K562 (cell line): ENCODE data around the gene CAMK2G. TPM values are rescaled to one million over a fixed set of nuclear protein-coding genes. Genes with fewer than 3 reads are reported as not detected.
A peak's percentile ranks its signal among the peaks of the same experiment; 100 is the strongest.

Experiments
- BCOR ChIP-seq: fragments of 450-650 bp; IDR thresholded peaks from 2 replicates; pipeline ENCODE4 v1.6.1; 2016
- DDX20 ChIP-seq: fragments of 450-650 bp; IDR thresholded peaks from 2 replicates; pipeline ENCODE4 v1.6.1; 2016; ENCODE audit warnings: missing genetic modification characterization, low read depth, mild to moderate bottlenecking, missing compliant biosample characterization, moderate library complexity
- HNRNPL ChIP-seq: fragments of 200-400 bp; formaldehyde crosslinking; IDR thresholded peaks from 2 replicates; pipeline ENCODE4 v1.6.1; 2017; ENCODE audit warnings: low read depth, mild to moderate bottlenecking, low read length
- NBN ChIP-seq: fragments of 450-650 bp; IDR thresholded peaks from 2 replicates; pipeline ENCODE4 v1.6.1; 2016; ENCODE audit warnings: low read depth, mild to moderate bottlenecking
- PHF21A ChIP-seq: fragments of 450-650 bp; IDR thresholded peaks from 2 replicates; pipeline ENCODE4 v1.6.1; 2017; ENCODE audit warnings: low read depth, borderline replicate concordance
- PML ChIP-seq: IDR thresholded peaks from 2 replicates; pipeline ENCODE4 v1.6.1; 2012; ENCODE audit warnings: low read length, inconsistent platforms
- SAP30 ChIP-seq: fragments of 200-600 bp; sonication (generic); IDR thresholded peaks from 2 replicates; pipeline ENCODE4 v1.6.1; 2012; ENCODE audit warnings: borderline replicate concordance, low read depth, mild to moderate bottlenecking, moderate library complexity, low read length, control low read depth, inconsistent platforms; ENCODE audit not compliant: insufficient read depth, poor library complexity, severe bottlenecking
- SRF ChIP-seq, 2 experiments: fragments of 250-450, 450-650 bp in 1 of 2; sonication (Bioruptor Pico) in 1 of 2; sonication (generic) in 1 of 2; formaldehyde crosslinking; IDR thresholded peaks; 2 replicates each; pipeline versions ENCODE4 v1.5.0 to v1.5.1; 2020 to 2022; ENCODE audit warnings: mild to moderate bottlenecking in 1 of 2, missing genetic modification reagents in 1 of 2
- polyA plus RNA-seq, 8 experiments: library from polyadenylated mRNA; depleted of rRNA in 4 of 8; stranded (reverse) in 5 of 8; unstranded in 3 of 8; fragments of >200 nt; fragmentation: Nextera tagmentation in 2 of 8; fragmentation: Illumina TruSeq in 1 of 8; extraction: Ambion mirVana in 2 of 8; extraction: Trizol in 1 of 8; gene quantifications; 2 replicates each; pipeline versions ENCODE4 v1.2.1 to v1.2.3, GENCODE V29; 2011 to 2014; ENCODE audit warnings: inconsistent platforms in 1 of 8, missing spikeins in 1 of 8
- total RNA-seq, 7 experiments: library from RNA; depleted of rRNA in 6 of 7; stranded (reverse); fragments of >200 nt in 6 of 7; fragmentation: Illumina TruSeq in 2 of 7; extraction: Trizol in 2 of 7; gene quantifications; 2 replicates each; pipeline versions ENCODE4 v1.2.1 to v1.2.3, GENCODE V29; 2011 to 2021; ENCODE audit warnings: low replicate concordance in 1 of 7
- TF ChIP-seq, protein P1 (sequence below): fragments of 450-650 bp; formaldehyde crosslinking; IDR thresholded peaks from 2 replicates; pipeline ENCODE4 v1.4.0; 2020; ENCODE audit warnings: mild to moderate bottlenecking, mixed read lengths
- TF ChIP-seq, protein P2 (sequence below), 2 experiments: IDR thresholded peaks; 2 replicates each; pipeline ENCODE4 v1.6.1; 2011; ENCODE audit warnings: borderline replicate concordance in 1 of 2, control low read depth in 1 of 2, low read depth in 1 of 2, low read length in 1 of 2, mild to moderate bottlenecking in 1 of 2, mixed read lengths in 1 of 2, moderate library complexity in 1 of 2; ENCODE audit not compliant: insufficient read depth in 1 of 2, insufficient read length in 1 of 2, poor library complexity in 1 of 2, severe bottlenecking in 1 of 2; ENCODE audit errors: extremely low read depth in 1 of 2
- TF ChIP-seq, protein P3 (sequence below): fragments of 450-650 bp; IDR thresholded peaks from 2 replicates; pipeline ENCODE4 v1.6.1; 2016; ENCODE audit warnings: mild to moderate bottlenecking, moderate library complexity

CAMK2G gene
- total and polyA plus RNA-seq, 9 of the 15 experiments (the other 6 are each of a cell fraction or from before 2014, with no cell fraction given) = 9.0 to 37.9 (median 32.6) TPM

DNA sequence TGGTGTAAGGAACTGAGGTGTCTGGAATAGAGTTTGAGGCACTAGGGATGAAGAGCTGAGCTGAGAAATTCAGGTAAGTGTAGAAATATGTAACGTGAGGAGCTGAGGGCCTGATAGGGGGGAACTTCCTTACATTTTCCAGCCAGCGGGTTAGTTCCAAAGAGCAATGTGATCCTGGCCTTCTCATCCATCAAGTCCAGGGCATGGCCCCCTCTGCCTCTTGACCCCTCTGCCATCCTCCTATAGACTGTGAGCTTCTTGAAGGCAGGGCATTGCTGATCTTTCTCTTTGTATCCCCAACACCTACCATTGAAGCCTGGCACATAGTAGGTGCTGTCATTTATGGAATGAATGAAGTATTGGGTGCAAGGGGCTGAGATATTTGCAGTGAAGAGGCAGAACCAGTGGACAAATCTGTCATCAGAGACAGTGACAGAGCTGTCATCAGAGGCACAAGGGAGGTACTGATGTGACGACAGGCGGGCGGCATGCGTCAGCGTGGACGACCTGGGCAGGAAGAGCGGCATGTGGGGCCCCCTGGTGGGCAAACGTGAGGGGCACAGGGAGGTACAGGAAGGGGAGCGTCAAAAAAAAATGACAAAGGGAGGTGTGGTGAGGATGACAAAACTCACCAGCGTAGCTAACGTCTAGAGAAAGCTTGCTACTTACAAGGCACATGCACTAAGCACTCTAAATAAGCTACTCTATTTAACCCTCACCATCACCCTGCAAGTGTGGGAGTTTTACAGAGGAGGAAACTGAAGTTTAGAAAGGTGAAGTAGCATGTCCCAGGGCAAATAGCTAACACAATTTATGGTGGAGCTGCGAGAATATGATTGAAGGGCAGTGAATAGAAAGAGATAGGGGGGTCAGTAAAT is 5.2 kb upstream of the CAMK2G start (continued):
- TF ChIP-seq, protein P1, sequence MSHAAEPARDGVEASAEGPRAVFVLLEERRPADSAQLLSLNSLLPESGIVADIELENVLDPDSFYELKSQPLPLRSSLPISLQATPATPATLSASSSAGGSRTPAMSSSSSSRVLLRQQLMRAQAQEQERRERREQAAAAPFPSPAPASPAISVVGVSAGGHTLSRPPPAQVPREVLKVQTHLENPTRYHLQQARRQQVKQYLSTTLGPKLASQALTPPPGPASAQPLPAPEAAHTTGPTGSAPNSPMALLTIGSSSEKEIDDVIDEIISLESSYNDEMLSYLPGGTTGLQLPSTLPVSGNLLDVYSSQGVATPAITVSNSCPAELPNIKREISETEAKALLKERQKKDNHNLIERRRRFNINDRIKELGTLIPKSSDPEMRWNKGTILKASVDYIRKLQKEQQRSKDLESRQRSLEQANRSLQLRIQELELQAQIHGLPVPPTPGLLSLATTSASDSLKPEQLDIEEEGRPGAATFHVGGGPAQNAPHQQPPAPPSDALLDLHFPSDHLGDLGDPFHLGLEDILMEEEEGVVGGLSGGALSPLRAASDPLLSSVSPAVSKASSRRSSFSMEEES (CRISPR knock-in tag) = no peak
- TF ChIP-seq DDX20 (tag) = no peak
- 0 out of 4 replicates have a peak, but pooled peaks of 1 of the 2 experiments have one; percentile 38 for TF ChIP-seq SRF (CRISPR knock-in tag; IDR thresholded peaks at IDR 0.05)
- TF ChIP-seq SAP30 = no peak
- TF ChIP-seq PHF21A = no peak
- TF ChIP-seq, protein P2, sequence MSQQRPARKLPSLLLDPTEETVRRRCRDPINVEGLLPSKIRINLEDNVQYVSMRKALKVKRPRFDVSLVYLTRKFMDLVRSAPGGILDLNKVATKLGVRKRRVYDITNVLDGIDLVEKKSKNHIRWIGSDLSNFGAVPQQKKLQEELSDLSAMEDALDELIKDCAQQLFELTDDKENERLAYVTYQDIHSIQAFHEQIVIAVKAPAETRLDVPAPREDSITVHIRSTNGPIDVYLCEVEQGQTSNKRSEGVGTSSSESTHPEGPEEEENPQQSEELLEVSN (IDR thresholded peaks at IDR 0.05; ENCODE audit: borderline replicate concordance in 1 of 2, extremely low read depth in 1 of 2, insufficient read depth in 1 of 2, insufficient read length in 1 of 2, low read depth in 1 of 2, low read length in 1 of 2, poor library complexity in 1 of 2, severe bottlenecking in 1 of 2) = peak; percentile 64
- no peak for TF ChIP-seq PML
- no peak for TF ChIP-seq HNRNPL
- TF ChIP-seq NBN = peak; percentile 98
- TF ChIP-seq, protein P3, sequence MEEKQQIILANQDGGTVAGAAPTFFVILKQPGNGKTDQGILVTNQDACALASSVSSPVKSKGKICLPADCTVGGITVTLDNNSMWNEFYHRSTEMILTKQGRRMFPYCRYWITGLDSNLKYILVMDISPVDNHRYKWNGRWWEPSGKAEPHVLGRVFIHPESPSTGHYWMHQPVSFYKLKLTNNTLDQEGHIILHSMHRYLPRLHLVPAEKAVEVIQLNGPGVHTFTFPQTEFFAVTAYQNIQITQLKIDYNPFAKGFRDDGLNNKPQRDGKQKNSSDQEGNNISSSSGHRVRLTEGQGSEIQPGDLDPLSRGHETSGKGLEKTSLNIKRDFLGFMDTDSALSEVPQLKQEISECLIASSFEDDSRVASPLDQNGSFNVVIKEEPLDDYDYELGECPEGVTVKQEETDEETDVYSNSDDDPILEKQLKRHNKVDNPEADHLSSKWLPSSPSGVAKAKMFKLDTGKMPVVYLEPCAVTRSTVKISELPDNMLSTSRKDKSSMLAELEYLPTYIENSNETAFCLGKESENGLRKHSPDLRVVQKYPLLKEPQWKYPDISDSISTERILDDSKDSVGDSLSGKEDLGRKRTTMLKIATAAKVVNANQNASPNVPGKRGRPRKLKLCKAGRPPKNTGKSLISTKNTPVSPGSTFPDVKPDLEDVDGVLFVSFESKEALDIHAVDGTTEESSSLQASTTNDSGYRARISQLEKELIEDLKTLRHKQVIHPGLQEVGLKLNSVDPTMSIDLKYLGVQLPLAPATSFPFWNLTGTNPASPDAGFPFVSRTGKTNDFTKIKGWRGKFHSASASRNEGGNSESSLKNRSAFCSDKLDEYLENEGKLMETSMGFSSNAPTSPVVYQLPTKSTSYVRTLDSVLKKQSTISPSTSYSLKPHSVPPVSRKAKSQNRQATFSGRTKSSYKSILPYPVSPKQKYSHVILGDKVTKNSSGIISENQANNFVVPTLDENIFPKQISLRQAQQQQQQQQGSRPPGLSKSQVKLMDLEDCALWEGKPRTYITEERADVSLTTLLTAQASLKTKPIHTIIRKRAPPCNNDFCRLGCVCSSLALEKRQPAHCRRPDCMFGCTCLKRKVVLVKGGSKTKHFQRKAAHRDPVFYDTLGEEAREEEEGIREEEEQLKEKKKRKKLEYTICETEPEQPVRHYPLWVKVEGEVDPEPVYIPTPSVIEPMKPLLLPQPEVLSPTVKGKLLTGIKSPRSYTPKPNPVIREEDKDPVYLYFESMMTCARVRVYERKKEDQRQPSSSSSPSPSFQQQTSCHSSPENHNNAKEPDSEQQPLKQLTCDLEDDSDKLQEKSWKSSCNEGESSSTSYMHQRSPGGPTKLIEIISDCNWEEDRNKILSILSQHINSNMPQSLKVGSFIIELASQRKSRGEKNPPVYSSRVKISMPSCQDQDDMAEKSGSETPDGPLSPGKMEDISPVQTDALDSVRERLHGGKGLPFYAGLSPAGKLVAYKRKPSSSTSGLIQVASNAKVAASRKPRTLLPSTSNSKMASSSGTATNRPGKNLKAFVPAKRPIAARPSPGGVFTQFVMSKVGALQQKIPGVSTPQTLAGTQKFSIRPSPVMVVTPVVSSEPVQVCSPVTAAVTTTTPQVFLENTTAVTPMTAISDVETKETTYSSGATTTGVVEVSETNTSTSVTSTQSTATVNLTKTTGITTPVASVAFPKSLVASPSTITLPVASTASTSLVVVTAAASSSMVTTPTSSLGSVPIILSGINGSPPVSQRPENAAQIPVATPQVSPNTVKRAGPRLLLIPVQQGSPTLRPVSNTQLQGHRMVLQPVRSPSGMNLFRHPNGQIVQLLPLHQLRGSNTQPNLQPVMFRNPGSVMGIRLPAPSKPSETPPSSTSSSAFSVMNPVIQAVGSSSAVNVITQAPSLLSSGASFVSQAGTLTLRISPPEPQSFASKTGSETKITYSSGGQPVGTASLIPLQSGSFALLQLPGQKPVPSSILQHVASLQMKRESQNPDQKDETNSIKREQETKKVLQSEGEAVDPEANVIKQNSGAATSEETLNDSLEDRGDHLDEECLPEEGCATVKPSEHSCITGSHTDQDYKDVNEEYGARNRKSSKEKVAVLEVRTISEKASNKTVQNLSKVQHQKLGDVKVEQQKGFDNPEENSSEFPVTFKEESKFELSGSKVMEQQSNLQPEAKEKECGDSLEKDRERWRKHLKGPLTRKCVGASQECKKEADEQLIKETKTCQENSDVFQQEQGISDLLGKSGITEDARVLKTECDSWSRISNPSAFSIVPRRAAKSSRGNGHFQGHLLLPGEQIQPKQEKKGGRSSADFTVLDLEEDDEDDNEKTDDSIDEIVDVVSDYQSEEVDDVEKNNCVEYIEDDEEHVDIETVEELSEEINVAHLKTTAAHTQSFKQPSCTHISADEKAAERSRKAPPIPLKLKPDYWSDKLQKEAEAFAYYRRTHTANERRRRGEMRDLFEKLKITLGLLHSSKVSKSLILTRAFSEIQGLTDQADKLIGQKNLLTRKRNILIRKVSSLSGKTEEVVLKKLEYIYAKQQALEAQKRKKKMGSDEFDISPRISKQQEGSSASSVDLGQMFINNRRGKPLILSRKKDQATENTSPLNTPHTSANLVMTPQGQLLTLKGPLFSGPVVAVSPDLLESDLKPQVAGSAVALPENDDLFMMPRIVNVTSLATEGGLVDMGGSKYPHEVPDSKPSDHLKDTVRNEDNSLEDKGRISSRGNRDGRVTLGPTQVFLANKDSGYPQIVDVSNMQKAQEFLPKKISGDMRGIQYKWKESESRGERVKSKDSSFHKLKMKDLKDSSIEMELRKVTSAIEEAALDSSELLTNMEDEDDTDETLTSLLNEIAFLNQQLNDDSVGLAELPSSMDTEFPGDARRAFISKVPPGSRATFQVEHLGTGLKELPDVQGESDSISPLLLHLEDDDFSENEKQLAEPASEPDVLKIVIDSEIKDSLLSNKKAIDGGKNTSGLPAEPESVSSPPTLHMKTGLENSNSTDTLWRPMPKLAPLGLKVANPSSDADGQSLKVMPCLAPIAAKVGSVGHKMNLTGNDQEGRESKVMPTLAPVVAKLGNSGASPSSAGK = peak; percentile 69
- TF ChIP-seq BCOR = peak; percentile 76
